Inflammatory macrophage treated with lipopolysaccharide for 4 hours (primary cell): ENCODE data around the gene VTI1A.

Source experiments
- DNase-seq: peaks from one replicate; pipeline ENCODE4 v3.0.0-alpha.2; 2020

The VTI1A gene

DNA sequence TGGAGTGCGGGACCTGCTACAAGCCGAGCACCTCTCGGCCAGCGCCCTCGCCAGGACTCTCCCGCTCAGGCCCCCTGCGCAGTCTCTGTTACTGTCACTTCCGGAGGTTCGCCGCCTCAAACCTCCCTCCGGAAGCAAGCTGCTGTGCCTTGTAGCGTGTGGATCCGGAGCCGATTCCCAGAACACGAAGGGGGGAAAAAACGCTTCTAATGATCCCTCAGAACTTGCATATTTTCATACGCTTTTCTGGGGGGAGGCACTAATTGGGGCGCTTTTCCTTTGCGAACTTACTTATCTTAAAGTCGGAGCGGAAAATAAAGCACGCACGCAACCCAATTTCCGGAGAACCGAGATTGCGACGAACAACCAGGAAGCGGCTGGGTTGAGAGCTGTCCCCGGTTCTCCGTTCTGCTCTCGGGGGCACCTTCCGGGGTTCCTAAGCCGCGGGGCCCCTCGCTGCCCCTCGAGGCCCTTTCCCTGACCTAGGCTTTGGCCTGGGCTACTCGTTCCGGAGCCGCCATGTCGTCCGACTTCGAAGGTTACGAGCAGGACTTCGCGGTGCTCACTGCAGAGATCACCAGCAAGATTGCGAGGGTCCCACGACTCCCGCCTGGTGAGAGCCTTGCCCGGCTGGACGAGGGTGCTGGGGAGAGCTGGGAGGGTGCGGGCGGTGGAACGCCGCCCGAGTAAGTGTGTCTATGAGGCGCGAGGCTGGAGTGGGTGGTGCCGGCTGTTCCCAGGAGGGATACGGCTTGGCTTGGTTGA is at the start of gene VTI1A, which contains the start of gene ZDHHC6:
Gene VTI1A, plus strand, starts transcription at position 361 of the 765 bp plus-strand sequence. Its CDS starts 159 bp downstream, at position 520.
Gene ZDHHC6, minus strand, starts transcription at position 60 of the 765 bp plus-strand sequence. CDS start 1,478 bp downstream, outside the sequence.
- peak; percentile 84 for DNase-seq

DNA sequence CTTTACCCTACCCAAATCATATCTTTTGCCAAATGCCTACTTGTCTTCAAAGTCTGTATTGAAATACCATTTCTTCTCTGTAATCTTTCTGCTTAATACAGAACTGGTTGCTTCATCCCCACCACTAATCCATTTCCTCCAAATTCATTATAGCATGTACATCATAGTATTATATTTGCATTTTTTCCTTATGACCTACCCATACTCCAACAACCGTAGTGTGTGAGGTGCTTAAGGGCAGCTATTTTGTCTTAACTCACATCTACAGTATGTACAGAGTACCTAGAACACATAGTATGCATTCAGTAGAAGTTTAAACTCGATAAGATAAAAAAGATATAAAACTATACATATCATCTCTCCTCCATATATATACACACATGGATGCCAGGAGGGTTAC is 49.4 kb upstream of the VTI1A start:
- no peak for DNase-seq

DNA sequence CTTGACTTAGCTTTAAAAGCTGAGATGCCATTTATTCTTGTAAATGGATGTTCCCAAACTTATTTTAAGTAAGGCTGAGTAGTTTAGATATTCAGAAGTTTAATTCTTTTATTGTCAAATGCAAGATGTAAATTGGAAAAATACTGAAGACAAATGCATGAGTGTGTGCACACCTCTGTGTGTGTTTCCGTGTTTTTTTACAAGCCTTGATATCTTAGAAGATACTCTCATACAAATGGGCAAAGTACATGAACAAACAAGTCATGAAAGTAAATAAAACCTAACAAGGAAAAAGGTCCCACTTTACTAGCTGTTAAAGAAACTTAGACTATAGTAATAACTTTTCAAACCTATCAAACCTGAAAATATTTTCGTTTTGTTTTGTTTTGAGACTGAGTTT is 44.1 kb upstream of the VTI1A start:
- DNase-seq, result no peak

DNA sequence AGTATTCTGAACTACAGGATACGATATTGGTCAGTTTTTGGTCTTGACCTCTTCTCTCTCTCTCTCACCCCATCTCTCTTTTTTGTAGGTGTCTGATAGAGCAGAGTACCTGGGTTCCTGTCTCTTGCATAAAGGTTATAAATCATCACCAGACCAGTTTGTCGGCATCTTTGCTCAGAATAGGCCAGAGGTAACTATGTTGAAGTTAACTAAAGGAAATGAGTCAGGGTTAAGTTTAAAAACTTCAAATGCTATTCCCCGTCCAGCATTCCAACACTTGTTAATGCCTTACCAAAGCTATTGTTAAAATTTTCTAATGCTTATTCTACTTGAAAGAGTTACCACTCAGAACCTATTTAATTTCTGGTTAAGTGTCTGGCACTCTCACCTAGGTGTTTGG is 42.4 kb upstream of the VTI1A start:
- DNase-seq, result no peak

DNA sequence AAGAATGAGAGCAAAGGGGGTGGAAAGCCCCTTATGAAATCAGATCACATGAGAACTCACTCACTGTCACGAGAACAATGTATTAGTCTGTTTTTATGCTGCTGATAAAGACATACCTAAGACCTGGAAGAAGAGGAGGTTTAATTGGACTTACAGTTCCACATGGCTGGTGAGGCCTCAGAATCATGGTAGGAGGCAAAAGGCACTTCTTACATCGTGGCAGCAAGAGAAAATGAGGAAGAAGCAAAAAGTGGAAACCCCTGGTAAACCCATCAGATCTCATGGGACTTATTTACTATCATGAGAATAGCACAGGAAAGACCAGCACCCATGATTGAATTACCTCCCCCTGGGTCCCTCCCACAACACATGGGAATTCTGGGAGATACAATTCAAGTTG is 40.2 kb upstream of the VTI1A start:
- DNase-seq, result peak; percentile 18

DNA sequence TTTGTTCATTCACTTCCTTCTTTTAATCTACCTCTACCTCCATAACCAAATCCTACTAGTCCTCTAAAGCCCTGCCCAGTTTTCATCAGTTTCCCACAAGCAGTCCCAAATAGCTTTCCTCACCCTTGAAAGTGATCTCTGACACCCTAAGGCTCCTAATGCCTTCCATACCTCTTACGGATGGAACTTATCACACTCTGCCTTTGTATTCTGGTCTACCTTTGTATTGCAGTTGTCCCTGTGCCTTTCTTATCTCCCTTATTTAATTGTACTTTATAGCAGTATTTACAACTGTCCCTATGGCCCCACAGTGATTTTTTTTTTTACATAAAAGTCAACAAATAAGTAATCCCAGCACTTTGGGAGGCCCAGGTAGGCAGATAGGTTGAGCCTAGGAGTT is 39.3 kb upstream of the VTI1A start:
- DNase-seq, result no peak

DNA sequence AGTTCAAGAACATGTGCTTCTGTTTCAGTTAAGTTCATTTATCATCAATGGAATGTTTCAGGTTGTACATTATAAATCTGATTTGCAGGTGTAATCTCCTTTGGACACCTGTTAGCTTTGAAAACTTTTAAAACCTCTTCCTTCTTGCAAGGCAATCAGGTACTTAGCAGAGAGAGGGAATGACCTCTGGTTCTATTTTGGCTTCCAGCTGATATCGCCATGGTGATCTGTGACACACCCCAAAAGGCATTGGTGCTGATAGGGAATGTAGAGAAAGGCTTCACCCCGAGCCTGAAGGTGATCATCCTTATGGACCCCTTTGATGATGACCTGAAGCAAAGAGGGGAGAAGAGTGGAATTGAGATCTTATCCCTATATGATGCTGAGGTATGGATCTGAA is 37.7 kb upstream of the VTI1A start:
- DNase-seq, result no peak

DNA sequence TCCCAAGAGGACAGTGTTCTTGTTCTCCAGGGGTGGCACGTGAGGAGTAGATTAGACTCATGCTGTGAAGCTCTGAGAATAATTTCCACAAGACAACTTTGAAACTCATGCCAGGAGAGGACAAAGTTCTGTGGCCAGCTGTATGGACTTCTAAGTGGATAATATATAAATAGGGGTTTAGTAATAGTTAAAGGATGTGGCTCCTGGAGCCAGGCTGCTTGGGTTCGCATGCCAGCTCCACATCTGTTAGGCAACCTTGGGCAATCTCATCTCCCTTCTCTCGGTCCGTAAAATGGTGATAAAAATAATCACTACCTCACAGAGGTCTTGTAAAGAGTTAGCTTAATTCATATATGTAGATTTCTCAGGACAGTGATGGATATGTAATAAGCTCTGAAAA is 37.3 kb upstream of the VTI1A start:
- no peak for DNase-seq

DNA sequence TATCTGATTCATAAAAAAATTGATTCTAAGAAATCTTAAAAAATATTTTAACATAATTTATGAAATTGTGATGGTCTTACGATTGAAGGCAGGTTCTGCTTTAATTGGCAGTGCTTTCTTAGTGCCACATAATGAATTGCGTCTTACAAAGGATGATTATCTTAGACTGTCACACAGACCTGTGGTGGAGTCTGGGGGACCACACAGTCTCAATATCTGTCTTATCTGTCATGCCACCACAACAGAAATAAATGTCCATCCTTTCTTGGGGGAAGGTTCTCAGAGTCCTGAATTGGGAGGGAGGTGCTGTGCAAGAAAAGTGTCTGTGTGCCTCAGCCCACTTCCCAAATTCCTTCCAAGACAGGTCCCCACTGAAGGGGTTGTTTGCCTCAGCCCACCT is 34.3 kb upstream of the VTI1A start:
- DNase-seq, result no peak

DNA sequence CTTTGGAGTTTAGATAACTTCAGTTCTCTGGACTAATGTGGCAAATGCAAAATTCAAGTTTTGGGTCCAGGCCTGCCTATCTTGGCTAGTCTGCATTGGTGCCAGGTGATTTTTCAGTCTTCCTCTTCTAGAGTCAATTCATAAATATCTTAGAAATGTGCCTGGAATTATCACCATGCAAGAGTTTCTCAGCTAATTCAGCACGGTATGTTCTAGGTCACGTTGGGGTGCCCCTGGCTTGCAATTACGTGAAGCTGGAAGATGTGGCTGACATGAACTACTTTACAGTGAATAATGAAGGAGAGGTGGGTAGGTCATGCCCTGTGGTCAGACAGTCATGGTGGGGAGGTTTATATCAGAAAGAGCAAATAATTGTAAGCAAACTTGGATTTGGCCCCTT is 25.3 kb upstream of the VTI1A start:
- no peak for DNase-seq

DNA sequence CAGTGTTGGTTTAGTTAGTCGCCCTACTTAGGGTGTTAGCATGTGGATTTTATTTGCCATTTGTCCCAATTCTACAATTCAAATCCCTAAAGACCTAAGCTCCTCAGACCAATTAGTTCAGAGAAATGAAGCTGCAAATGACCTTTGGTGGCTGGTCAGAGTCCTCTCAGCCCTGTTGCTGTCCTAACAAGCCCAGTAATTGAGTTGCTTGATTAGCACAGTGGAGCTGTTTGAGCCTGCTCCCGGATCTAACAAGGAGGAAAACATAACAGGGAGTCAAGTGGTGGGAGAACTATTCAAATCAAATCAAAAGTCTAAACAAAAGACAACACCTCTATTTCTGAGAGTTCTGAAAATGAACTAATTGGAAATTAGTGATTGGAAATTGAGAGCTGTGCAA is 22.4 kb upstream of the VTI1A start:
- no peak for DNase-seq

DNA sequence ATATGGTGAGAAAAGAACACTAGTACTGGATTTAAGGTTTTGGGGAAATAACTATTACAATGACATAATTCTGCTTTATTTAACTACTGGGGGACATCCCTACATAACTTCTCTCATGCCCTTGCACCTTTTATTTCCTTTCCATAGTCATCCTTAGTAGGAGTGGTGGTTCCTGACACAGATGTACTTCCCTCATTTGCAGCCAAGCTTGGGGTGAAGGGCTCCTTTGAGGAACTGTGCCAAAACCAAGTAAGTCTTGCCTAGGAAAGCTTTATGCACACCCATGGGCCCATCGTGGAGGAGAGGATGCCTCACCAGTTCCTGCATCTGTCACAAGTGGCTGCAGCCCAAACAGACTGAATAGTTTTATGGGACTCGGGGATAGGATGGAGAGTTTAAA is 20.9 kb upstream of the VTI1A start:
- DNase-seq, result peak; percentile 57

DNA sequence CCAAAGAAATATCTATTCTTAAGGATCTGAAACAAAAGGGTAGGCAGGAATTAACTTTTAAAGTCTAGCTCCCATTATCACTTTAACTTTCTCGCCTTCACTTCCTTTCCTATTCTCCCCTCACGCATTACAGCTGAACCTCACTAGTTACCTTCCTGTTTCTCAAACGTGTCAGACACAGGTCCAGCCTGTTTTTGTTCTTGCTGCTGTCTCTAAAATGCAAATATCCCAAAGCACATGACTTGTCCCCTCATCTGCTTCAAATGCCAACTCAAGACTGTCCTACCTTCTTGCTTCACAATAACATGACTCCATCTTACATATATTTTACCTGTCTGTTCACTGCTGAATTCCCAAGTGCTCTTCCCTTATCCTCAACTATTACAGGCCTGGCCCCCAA is 17.9 kb upstream of the VTI1A start:
- no peak for DNase-seq

DNA sequence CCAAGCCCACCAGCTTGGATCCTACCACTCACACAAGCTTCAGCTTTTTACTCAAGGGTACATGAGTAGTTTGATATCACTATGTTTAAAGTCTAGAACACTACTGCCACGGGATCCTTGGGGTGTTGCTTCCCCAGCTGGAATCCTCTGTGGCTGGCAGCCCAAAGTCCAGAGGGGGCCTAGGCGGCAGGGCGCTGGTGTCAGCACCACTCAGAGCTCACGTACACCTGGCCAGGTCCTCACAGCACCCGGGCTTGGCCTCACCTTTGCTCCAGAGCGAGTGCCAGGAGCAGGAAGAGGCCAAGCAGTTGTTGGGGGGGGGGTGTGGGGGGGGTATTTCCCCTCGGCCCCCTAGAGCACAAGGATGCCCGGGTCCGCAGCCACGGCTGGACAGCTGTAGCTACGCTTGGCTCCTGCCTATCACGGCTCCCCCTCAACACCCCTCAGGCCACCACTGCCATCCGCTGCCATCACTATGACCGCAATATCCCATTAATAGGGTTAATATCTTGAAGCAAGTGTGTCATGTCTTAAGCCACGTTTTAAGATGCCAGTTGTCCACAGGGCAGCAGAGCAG is 17.3 kb upstream of the VTI1A start:
- no peak for DNase-seq

DNA sequence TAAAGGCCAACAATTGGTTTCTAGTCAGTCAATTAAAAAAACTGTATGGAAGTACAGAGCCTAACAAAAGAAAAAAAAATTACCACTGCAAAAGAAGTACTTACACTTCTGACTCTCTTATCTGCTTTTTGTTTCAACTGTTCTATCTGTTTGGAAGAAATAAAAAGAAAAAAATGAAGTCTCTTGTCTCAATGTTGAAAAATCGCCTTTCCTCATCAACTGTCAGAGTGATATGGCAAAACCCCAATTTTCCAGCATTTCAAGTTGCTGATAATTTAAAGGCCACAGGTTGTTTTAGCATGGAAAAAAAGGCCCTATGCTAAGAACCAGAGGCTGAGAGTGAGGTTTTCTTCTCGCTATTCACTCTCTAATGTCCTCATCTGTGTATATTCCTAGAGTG is 13.9 kb upstream of the VTI1A start:
- no peak for DNase-seq

DNA sequence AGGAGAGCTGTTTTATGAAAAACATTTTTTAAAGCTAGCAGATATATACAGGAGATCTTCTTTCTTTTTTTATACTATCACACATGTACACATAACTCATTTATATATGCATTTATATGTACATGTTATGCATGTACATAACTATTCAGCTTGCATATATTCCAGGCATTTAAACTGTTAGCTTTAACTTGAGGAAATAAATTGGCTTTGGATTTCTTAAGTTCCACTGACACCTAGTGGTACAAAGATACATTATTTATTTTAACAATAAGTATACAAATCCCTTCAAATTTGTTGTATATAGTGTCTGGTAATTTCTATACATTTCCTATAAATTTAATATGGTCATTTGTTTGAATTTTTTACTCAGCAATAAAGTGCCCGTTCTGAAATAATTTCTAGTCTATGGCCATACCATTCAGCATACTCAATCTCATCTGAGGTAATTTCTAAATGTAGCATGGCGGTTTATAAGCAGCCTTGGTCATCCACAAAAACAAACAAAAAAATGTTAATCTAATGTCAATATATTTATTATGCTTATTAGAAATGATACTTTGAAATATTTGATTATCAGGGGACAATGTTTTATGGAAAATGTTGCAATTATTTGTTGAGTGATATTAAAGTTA is 11.9 kb upstream of the VTI1A start:
- peak; percentile 57 for DNase-seq

DNA sequence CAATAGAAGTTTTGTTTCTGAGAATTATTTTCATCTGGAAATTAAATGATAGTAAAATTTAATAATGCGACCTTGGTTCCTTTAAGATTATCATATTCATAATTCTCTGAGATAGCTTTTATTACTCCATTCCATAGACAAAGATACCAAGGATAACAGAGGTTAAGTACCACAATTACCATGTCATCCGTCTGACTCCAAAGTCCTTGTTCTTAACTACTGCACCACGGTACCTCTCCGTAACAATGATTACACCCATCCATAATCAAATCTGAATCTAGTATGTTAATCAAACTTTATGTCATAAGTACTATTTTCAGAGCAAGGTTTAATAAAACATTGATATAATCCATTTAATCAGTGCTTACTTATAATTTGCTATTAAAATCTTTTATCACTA is 8.7 kb upstream of the VTI1A start:
- no peak for DNase-seq

DNA sequence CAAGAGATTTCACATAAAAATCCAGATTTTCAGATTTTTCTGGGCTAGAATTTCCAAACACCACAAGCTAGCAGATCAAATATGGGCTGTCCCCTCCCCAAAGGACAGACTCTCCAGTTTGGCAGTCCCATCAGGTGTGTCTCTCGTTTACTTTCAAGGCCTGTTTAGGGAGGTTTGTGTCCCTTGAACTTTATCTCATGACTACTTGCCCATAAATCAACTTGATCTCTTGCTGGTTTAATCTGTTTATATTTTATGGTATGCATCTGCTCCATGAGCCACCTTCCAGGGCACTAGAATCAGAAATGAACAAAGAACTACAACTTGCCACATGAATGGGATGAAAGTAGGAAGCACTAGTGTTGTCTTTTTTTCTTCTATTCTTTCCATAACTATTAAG is 5.5 kb upstream of the VTI1A start:
- no peak for DNase-seq

DNA sequence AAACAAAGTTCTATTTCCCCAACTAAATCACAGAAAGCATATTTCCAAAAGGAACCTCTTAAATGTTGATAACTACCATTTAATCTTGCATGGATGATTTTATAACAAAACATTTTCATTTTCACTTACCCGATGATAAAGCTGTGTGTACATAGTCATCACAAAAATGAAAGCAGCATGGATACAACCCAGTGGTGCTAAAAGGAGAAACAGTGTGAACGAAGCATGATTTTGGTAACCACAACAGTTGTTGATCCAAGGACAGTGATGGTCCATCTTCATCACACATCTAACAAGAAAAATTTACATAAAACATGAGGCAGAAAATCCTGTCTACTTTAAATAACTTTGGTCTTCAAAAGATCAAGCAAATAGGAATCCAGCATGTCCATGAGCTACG is 5.0 kb upstream of the VTI1A start:
- DNase-seq, result peak; percentile 17

DNA sequence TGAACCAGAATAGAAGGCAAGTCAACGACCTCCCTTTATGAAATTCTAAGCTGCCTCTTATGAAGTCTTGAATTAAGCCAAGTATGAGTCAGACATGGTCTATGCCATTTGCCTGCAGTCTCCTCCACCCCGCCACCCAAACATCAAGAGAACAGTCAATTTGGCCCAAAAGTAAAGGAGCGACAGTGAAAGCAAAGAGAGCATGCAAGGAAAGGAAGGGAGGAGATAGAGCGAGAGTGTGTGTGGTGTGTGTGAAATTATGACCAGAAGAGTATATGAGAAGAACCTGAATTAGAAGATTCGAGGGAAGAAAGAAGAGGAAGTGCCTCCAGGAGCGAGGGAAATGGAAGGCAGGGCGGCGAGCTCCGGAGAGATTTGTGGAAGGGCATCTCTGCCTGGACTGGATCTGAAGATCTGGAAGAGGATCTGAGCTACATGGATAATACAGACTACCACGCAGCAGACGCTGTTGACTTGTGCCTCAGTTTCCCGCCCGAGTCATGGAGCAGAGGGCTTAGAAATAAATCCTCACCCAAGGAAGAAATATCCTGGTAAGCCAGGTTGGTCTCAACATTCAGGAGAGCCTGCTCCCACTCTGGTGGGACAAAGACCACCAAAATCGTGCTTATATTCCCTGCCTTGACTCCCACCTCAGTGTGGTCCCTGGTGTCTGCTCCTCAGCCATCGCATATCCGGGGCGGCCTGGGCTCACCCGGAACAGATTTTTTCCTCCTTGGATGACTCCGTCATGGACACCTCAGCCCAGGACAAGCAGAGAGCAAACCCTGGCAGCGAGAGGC is 760 bp upstream of the VTI1A start:
- peak; percentile 48 for DNase-seq

DNA sequence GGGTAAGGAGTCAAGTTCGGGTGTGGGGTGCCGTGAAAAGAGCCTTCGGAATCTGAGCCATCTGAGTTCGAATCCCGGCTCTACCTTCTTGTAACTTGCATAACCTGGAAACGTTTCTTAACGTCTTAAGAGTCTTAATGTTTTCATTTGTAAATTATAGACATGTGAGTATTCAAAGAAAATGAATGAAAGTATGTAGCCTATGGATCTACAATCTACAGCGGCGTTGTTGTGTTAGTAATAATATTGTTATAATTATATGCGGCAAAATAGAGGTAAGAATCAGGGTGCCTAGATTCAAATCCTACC is 559 bp downstream of the VTI1A start:
- no peak for DNase-seq

DNA sequence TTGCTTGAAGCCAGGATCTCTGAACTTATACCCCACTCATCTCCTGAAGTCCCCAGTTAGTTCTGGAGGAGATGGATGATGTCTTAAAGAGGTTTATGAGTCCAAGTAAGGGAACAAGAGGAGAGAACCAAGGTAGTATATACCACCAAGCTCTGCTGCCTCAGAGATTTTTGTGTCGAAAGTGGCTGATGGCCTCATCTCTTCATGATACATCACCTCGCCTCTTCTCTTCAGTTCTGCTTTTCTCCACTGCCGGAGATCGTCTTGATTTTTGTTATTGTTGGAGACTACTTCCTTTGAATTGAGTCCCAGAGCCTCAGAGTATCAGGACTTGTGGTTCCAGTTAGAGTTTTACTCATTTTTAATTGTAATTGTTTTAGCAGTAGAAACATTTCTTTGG is 1.9 kb downstream of the VTI1A start:
- peak; percentile 82 for DNase-seq

DNA sequence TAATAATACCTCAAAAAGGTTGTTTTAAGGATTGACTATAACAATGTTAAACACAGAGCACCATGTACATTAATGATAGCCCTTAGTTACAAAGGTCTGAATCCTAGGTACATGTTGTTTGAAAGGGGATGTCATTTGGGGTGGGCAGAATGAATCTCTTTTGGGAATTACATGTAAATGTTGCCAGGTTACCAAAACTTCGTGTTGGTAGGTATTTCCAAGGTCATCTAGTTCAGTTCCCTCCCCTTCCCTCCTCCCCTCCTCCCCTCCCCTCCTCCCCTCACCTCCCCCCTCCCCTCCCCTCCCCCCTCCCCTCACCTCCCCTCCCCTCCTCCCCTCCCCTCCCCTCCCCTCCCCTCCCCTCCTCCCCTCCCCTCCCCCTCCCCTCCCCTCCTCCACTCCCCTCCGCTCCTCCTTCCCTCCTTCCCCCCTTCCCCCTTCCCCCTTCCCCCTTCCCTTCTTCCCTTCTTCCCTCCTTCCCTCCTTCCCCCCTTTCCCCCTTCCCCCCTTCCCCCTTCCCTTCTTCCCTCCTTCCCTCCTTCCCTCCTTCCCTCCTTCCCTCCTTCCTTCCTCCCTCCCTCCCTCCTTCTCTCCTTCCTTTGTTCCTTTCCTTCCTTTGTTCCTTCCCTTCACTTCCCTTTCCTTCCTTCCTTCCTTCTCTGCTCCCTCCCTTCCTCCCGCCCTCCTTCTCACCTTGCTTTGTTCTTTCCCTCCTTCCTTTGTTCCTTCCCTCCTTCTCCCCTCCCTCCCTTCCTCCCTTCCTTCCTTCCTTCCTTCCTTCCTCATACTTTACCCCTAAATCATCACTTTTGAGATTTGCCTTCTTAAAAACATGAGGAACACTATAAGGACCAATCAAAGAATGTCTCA is 8.1 kb downstream of the VTI1A start:
- no peak for DNase-seq
